NCI-H187 (cell line): ENCODE results near the gene RIMS1.

Experiments used
- DNase-seq, 2 experiments: peaks; one replicate each; lab custom pipeline; 2025; lab: John Stamatoyannopoulos, UW

RIMS1 gene

DNA sequence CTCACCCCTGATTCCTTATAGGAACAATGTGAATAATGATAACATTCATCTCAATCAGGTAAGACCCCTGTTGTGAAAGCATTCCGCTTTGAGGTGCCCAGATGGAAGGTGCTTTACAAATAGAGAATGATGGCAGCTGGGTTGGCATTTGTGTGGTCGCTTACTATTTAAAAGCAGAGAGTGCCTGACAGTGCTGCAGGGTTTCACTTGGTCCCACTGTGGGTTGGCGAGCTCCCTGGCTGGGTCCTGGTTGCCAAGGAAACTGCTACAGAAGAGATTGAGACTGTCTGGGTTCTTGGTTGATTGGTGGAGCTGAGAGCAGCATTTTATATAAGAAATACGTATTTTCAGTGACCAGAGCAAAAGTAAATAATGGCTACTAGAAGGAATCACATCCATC lies 528.3 kb downstream of the RIMS1 start:
- no peak for DNase-seq

DNA sequence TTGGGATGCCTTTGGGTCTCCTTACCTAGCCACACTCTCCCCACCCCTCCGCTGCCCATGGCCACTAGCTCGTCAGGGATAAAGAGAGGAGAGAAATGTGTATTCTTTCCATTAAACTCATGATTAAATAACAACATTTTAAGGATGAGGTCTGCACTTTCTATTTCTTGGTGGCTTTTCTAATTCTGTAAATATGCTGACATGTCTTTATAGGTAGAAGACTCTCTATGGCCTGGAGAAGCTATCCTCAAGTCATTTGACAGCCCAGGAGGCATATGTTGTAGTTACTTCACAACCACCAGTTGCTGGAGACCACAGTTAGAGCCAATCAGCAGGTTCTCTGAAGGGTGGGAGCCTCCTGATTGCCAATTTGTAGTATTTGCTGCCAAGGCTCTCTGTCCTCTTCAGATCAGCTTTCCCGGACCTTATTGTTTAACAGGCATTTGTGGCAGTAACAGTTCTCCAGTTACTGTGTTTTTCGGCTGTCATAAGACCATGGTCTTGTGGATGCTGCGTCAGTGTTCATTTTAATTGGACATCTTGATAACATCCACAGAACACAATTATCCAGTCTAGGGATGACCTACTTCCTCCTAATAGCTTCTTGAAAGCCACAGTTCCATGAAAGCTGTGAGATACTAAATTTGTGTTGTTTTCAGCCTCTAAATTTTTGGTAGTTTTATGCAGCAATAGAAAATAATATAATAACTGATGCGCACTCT lies 530.6 kb downstream of the RIMS1 start:
- DNase-seq: no peak

DNA sequence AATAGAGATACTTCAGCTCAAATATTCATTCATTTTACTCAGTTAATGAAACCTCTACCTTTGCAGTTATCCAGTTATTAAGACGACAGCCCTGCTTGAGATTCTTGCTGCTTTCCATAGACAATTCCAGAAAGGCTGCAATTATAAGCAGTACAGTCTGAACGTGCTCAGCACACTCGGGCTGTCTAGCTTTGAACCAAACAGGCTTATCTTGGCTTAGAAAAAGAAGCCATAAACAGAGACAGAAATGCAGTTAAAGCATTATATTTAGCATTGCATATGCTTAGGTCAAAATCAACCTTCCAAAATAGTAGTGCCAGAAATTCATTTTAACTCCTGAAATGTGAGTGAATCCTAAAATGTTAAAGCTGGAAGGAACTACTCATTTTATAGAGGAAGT lies 531.4 kb downstream of the RIMS1 start:
- no peak for DNase-seq

DNA sequence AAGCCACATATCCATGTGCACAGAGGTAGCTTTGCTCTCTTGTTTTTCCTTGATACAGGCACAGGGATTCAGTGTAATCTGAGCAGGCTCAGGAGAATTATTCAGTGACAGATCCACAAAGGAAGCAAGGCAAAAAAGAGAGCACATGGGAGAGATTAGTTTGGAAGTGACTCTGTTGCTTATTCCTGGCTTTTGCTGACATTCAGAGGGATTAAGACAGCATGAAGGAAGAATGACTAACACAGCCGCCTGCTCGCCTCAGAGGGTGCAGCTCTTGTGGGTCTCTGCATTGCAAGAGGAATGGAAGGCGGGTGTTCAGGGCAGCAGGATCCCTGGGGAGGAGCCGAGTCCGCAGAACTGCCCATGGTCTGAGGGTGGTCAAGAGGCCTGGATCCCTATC lies 532.1 kb downstream of the RIMS1 start:
- no peak for DNase-seq

DNA sequence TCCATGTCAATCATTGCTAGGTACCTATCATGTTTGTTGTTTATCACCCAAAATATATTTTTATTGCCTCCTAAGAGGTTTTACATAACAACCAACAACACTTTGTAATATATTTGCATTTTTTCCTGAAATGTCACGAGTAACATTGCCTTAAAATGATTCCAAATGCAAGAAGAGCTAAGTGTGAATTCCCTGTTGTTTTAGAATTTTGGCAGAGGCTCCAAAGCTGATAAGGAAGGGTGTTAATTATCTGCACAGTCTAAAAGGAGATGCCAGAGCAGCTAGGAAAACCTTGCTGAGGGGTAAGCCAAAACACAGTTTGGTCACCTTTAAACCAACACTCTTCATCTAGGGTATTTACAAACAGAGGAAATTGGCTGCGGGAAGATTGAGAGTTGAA lies 533.6 kb downstream of the RIMS1 start:
- DNase-seq: no peak

DNA sequence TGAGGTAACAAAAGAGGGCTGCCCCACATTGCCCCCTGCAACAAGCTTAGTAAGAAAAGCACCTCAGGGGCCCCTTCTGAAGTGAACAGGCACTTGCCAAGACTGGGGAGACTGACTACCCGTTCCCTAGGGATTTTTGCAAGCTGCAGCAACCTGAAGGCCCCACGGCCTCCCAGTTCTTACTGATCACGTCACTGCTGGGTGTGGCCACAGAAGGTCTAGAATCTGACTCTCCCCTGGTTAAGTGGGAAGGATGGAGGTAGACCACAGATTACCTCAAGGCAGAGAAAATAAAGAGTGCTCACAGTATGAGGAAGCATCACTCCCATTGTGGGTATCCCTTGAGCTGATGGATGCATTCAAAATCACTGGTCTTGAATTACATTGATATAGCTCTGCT lies 534.1 kb downstream of the RIMS1 start:
- no peak for DNase-seq

DNA sequence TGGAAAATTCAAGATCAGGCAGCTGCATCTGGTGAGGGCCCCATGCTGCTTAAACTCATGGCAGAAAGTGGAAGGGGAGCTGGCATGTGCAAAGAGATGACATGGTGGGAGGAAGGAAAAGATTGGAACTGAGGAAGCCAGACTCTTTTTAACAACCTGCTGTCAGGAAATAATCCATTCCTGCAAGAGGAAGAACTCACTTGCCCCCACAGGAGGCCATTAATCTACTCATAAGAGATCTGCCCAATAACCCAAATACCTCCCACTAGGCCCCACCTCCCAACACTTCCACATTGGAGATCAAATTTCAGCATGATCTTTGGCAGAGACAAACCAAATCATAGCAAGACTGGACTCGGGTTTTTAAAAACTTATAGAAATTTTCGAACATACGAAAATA lies 535.0 kb downstream of the RIMS1 start:
- no peak for DNase-seq

DNA sequence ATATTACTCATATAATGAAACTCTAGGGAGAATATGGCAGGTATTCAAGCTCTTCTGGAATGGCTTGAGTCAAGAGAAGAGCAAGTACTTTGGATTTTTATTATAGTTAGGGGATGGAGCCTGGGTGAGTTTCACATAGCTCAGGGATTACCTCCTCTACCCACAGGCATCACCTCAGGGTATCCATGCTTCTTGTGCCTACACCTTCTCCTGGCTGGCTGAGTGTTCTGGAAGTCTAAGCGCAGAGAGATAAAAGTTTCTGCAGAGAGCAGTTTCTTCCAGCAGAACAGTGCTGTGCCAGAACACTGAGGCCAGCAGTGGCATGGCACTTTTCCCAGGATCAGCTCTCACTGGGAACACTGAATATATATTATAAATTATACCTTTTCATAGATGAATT lies 535.8 kb downstream of the RIMS1 start:
- no peak for DNase-seq

DNA sequence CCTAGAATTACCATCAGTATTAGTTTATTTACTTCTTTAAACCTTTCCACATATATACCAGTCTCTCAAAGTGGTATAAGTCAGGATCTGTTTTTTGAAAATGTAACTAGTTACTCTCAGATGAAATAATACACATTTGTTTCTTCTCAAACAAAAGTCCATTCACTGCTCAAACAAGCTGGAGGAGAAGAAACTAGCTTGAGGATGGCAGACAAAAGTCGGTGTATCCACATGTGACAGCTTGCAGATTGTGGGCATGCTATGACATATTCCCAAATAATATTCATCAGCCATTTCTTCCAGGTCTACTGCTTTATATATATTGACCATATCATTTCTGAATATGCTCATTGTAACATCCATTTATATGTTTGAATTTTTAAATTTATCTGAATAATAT lies 538.1 kb downstream of the RIMS1 start:
- no peak for DNase-seq

DNA sequence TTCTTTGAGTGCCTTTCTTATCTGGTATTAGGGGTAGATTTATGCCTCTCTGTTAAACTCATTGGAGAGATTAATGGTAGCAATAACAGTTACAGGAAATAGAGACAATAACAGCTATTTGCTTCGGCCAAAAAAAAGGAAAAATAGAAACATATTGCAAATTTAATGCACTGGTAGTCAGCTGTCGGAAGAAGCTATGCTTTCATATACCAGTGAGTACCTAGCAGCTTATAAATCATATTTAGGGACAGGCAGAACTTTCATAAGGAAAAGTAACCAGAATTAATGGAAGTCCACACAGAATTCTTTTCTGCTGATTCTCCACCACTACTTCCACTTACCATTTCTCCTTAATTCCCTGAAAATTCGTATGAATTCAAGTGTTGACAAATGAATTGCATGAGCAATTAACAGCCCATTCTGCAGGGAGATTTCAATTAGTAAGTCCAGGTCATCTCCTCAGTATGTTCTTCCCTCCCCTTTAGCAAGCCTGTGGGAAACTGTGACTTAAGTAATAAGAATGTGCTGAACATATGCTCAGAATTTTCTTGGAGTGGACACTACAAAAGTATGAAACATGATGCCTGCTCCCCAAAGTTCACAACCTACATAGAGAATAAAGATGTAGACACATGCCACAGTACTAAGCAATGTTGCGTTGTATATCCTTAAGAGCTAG lies 538.8 kb downstream of the RIMS1 start:
- DNase-seq: no peak

DNA sequence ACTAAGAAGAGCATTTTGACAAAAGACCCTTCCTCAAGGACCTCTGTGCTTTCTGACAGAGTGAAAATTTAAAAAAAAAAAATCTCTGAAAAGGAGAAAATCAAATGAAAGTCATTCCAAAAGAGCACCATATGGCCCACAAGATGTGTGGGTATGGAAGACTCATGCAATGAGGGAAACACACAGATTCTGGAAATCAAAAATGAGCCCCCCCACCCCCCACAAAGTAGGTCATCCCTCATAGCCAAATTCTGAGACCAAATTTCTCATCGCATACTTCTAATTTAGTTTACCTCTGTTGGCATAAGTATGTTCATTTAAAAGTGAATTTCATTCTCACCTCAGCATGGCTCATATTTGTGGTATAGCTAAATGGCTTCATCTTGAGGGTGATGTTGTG lies 554.3 kb downstream of the RIMS1 start:
- no peak for DNase-seq

DNA sequence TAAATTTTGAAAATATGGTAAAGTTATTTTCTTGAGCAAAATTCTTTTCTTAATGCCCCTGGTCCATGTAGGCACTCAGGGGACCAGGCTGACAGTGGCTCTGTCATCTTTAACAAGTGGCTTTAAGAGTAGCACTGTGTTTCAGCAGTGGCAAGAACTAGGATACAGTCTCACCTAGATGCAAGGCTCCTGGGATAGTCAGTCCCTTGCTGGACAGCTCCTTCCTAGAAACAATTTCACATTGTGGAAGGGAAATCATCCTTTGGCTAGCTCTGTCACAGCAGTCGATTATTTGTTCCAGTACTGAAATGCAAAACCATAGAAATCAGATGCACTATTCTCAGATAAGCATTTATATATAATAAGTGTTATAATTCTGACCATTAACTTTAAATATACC lies 560.1 kb downstream of the RIMS1 start:
- DNase-seq: no peak
